Motor neuron (in vitro differentiated cells): ENCODE results near the gene ZNF177. TPM values are rescaled to one million over a fixed set of nuclear protein-coding genes. Genes with fewer than 3 reads are reported as not detected.

Experiments
- ATAC-seq, 8 experiments: fragments of 200-7000 bp; cut with Tn5 transposase; replicated peaks in 6 of 8; 2 replicates each; pipeline ENCODE4 v1.8.0; 2021; ENCODE audit warnings: mild to moderate bottlenecking in 8 of 8, moderate library complexity in 8 of 8
- H3K27ac ChIP-seq, 2 donors: fragments of 250-450 bp; sonication (Bioruptor Pico); 2 replicates each; pipeline ENCODE4 v1.9.0; 2021; ENCODE audit warnings: antibody characterized with exemption in 2 of 2, mild to moderate bottlenecking in 2 of 2, moderate library complexity in 1 of 2
- H3K4me1 ChIP-seq, 2 donors: fragments of 250-450 bp; sonication (Bioruptor Pico); replicated peaks in 1 of 2; 2 replicates each; pipeline ENCODE4 v1.6.1; 2021; ENCODE audit warnings: antibody characterized with exemption in 2 of 2, mild to moderate bottlenecking in 2 of 2, moderate library complexity in 1 of 2
- H3K4me3 ChIP-seq, 5 donors: fragments of 250-450 bp; sonication (Bioruptor Pico); 2 replicates each; pipeline ENCODE4 v1.9.0; 2021; ENCODE audit warnings: antibody characterized with exemption in 5 of 5, mild to moderate bottlenecking in 5 of 5, moderate library complexity in 4 of 5
- WGBS, 10 experiments: fragments of 450-650 bp; shearing (Covaris generic); methylation state at CpG; one replicate each; pipeline ENCODE4 v1.0.0; 2022; 5-methylcytosine and 5-hydroxymethylcytosine counted together
- in situ Hi-C, 9 experiments: fragments of 400-800 bp; cut with MboI; loops; one replicate each; pipeline ENCODE4 v1.15.0; 2021; ENCODE audit warnings: low sequenced_read_pairs in 9 of 9, low pct_unique_long_range_greater_than_20kb in 2 of 9; ENCODE audit not compliant: unreplicated experiment in 9 of 9
- total RNA-seq, 8 experiments: library from RNA; unstranded; fragments of 300-600 nt; gene quantifications; 2 replicates each; pipeline versions ENCODE4 v1.2.3 to v1.2.4, GENCODE V29; 2022

The ZNF177 gene
- total RNA-seq, 8 experiments from 2014 or later, result 2.2 to 12.6 (median 5.4) TPM

DNA sequence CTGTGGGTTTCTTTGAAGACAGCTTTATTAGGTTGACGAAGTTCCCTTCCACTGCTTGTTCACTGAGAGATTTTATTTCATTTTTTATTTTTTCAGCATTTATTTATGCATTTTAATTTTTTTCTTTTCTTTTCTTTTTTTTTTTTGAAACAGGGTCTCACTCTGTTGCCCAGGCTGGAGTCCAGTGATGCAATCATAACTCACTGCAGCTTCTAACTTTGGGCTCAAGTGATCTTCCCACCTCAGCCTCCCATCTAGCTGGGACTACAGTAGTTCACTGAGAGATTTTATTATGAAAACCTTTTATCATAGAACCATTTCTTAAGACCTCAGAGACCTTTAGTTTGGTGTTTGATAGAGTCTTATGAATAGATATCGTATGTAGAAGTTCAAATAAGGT lies 10.3 kb upstream of the ZNF177 start:
- H3K27ac ChIP-seq, result no peak overlapping the region
- no peak for ATAC-seq
- 20 to 100% (median 60%) methylated on average over 1 to 2 of the region's 2 CpGs for WGBS, 10 experiments
- H3K4me1 ChIP-seq, result no peaks in the 10 kb centered on the region
- in situ Hi-C loops, result no loop called here
- no peak overlapping the region for H3K4me3 ChIP-seq

DNA sequence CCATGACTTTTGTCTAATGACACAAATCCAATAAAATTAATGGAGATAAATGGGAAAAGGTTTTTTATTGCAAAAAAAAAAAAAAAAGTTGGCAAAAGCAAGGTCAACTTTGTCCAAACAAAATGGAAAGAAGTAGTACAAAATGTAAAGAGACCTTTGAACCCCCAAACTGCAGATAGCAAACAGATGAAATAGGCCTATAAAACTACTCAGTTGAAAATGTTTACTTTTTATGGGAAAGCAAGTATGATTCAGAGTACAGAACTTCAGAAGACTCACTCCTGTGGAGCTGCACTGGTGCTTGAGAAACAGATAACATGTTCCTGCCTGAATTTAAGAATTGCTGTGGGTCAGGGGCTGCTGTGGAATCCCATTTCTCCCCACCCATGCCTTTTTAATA lies 9.8 kb upstream of the ZNF177 start:
- Histone ChIP-seq H3K27ac (no peak overlapping the region), H3K4me1 (no peaks in the 10 kb centered on the region), H3K4me3 (no peak overlapping the region)
- in situ Hi-C loops, result no loop called here
- no peak for ATAC-seq

DNA sequence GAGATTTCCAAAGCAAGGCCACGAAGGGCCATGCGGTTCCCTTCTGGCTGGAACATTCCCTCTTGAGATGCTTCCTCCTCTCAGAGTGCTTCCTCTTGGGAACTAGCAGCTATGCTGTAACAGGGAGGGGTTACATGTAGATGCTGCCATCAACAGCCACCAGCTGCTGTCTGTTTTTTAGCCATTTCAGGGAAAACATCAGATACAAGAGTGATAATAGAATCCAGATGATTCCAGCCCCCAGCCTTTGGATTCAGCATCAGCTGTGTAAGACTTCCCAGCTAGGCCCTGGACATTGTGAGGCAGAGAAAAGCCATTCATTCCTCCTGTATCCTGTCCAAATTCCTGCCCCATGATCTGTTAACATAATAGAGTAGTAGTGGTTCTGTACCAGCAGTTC lies 8.2 kb upstream of the ZNF177 start:
- no peak for ATAC-seq
- 65 to 100% (median 93%) methylated on average over 1 to 2 of the region's 2 CpGs; no CpG with 5 or more reads in 5 of the 10 experiments for WGBS, 10 experiments

DNA sequence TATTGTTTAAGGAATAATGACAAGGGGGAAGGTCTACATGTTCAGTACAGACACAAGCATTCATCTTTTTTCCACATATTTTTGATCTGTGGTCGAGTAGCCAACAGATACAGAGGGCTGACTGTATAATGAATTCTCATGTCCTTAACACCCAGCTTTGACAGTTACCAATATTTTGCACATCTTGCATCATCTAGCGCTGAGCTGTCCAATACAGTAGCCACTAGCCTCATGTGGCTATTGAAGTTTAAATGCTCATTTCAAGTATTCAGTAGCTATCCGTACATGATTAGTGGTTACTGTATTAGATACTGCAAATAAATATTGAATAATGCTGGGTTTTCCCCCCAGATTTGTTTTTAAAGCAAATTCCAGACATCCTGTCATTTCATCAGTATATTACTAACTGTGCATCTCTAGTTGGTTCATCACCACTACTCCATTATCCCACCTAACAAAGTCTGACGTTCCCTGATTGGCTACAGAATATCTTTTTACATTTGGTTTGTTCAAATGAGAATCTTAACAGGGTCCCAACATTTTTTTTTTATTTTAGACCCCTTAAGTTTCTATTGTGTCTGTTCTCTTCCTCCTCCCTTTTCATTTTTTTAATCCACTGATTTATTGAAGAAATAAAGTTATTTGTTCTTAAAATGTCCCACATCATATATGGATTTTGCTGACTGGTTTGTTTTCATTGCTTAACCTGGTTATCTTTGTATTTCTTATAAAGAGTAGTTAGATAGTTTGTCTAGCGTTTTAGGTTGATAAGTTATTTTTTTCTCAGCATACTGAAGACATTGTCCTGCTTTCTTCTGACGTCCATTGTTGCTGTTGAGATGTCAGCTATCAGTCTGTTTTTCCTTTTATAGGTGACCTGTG lies 8.2 kb downstream of the ZNF177 start:
- WGBS, 10 experiments, result 33 to 93% (median 58%) methylated on average over 2 to 6 of the region's 6 CpGs
- ATAC-seq, result peak in 2 of 8 experiments; percentile 66 to 92
- Histone ChIP-seq H3K27ac (no peak overlapping the region), H3K4me3 (no peak overlapping the region), H3K4me1 (no peaks in the 10 kb centered on the region)
- in situ Hi-C loops, result no loop called here

More for the DNA sequence above, 8.2 kb upstream of the ZNF177 start:
- Histone ChIP-seq H3K4me1 (no peaks in the 10 kb centered on the region), H3K27ac (no peak overlapping the region), H3K4me3 (no peak overlapping the region)
- in situ Hi-C loops, result no loop called here

DNA sequence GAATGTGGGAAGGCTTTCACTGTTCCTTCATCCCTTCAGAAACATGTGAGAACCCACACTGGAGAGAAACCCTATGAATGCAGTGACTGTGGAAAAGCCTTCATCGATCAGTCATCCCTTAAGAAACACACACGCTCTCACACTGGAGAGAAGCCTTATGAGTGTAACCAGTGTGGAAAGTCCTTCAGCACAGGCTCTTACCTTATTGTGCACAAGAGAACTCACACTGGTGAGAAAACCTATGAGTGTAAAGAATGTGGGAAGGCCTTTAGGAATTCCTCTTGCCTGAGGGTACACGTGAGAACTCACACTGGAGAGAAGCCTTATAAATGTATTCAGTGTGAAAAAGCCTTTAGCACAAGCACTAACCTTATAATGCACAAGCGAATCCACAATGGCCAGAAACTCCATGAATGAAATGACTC lies 18.6 kb downstream of the ZNF177 start:
- 39 to 100% (median 65%) methylated on average over 1 to 4 of the region's 4 CpGs; no CpG with 5 or more reads in 2 of the 10 experiments for WGBS, 10 experiments
- ATAC-seq, result no peak
- in situ Hi-C loops, result no loop called here
- no peaks in the 10 kb centered on the region for H3K4me1 ChIP-seq
- H3K4me3 ChIP-seq, result no peak overlapping the region
- H3K27ac ChIP-seq, result no peak overlapping the region

DNA sequence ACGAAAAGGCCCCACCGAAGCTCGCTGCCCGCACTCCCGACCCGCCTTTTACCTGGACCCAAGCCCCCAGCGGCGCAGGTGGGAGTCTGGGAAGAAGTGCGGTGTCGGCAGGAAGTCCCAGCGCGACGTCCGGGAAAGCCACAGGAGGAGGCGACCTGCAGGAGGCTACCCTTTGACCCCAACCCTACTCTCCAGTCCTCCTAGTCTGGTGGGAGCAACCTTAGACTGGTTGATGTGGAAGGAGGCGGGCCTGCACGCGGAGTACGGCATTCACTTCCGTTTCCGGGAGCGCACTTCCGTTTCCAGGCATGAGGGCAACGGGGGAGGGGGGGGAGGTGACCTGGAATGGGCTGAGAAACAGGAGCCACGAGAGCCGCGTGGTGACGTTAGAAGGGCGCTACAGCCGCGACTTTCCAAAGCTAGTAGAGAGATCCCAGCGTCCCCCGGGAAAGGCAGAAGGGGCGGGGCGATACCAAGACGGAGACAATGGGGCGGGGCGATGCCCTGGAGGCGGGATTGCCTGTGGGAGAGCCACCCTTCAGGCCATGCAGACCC lies 44.1 kb downstream of the ZNF177 start:
- H3K27ac ChIP-seq, result no peak overlapping the region
- no peak overlapping the region for H3K4me3 ChIP-seq
- in situ Hi-C loops, result no loop called here
- H3K4me1 ChIP-seq, result no peaks in the 10 kb centered on the region
- ATAC-seq, result peak in 4 of 8 experiments; percentile 41 to 99 (median 97)
- WGBS, 10 experiments, result 4 to 93% (median 67%) methylated on average over 2 to 16 of the region's 39 CpGs; no CpG with 5 or more reads in 4 of the 10 experiments

DNA sequence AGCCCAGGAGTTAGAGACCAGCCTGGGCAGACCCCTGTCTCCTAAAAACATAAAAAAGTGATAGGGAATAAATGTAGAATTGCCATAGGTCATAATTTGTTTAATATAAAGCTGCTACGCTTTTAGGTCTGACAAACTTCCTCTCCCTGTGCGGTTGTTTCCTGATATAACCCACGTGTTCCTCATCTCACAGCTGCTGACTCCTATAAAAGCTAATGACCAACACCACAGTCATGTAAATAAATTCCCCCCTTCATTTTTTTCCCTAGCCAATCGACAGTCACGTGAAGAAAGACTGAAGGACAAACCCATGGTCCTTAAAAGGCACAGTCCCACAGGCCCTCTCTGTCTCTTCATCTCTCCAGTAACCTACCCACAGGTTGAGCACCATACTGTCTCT lies 45.0 kb downstream of the ZNF177 start:
- H3K4me3 ChIP-seq, result no peak overlapping the region
- H3K27ac ChIP-seq, result no peak overlapping the region
- H3K4me1 ChIP-seq, result no peaks in the 10 kb centered on the region
- ATAC-seq, result no peak
- in situ Hi-C loops, result no loop called here
- 20 to 93% (median 63%) methylated on average over 1 to 5 of the region's 5 CpGs; no CpG with 5 or more reads in 3 of the 10 experiments for WGBS, 10 experiments

DNA sequence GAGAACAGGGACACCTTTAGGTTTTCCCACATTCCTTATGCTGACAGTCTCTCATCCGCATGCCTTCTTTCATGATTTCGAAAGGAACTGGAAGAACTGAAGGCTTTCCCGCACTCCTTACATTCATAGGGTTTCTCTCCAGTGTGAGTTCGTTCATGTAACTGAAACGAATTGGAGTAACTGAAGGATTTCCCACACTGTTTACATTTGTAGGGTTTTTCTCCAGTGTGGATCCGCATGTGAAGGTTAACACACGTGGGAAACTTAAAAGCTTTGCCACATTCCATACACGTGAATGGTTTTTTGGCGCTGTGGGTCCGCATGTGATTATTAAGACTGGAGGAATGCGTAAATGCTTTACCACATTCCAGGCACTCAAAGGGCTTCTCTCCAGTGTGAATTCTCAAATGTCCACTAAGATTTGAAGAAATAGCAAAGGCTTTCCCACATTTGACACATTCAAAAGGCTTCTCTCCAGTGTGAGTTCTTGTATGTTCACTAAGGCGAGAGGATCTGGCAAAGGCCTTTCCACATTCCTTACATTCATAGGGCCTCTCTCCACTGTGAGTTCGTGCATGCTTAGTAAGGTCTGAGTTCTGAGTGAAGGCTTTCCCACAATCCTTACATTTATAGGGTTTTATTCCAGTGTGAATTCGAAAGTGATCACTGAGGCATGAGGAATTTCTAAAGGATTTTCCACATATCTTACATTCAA lies 50.6 kb downstream of the ZNF177 start:
- in situ Hi-C loops, result no loop called here

DNA sequence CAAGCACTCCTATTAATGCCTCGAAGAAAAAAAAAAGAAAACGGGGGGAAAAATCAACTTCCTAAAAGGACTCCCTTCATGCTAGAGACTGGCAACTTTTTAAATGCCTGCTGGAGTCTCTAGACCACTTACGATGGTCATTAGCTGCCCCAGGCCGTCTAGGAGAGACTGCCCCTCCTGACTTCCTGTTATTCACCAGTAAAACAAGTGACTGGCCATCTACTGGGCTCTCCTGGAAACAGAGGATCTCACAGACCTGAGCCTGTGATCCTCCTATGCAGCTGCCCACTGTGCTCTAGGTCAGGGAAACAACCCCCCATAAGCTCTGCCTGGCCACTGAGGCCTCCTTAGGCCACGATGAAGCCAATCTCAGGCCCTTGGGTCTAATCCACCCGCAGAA lies 65.1 kb downstream of the ZNF177 start:
- in situ Hi-C loops, result loop anchor here in 1 of 9 experiments (25.0 kb wide), 1 partner anchor 291 kb away; the partner anchor contains the start of genes OR7G3 and ZNF317
- 47 to 90% (median 69%) methylated on average over 2 to 4 of the region's 6 CpGs; no CpG with 5 or more reads in 4 of the 10 experiments for WGBS, 10 experiments

More for the DNA sequence above, 50.6 kb downstream of the ZNF177 start:
- Histone ChIP-seq H3K4me3 (no peak overlapping the region), H3K4me1 (no peaks in the 10 kb centered on the region), H3K27ac (no peak overlapping the region)
- ATAC-seq, result no peak
- WGBS, 10 experiments, result 61 to 100% (median 94%) methylated on average over 3 to 12 of the region's 14 CpGs; no CpG with 5 or more reads in 1 of the 10 experiments

DNA sequence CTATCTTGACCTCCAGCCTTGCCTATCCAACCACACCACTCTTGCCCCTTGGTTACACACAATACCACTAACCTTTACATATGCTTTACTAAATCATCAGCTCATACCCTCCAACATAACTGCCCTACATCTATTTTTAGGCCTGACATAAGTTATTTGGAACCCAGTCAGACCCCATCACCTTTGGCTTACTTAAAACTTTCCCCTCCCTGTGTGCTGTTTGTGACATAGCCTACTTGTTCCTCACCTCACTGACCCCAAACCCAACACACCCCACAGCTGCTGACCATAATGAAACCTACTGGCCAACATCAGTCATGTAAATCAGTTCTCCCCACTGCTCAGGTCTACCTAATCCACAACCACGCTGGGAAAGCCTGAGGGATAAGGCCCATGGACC lies 67.6 kb downstream of the ZNF177 start:
- Histone ChIP-seq H3K4me3 (no peak overlapping the region), H3K27ac (no peak overlapping the region), H3K4me1 (peaks cover 4 to 9% of the 10 kb centered on the region in 2 donors)
- 60 to 88% methylated on average over 1 of the region's 1 CpG; no CpG with 5 or more reads in 8 of the 10 experiments for WGBS, 10 experiments
- in situ Hi-C loops, result loop anchor here in 1 of 9 experiments (25.0 kb wide), 1 partner anchor 293 kb away; the partner anchor contains the start of genes OR7G3 and ZNF317
- no peak for ATAC-seq

More for the DNA sequence above, 65.1 kb downstream of the ZNF177 start:
- H3K4me3 ChIP-seq, result no peak overlapping the region
- no peak overlapping the region for H3K27ac ChIP-seq
- no peaks in the 10 kb centered on the region for H3K4me1 ChIP-seq
- ATAC-seq, result no peak

DNA sequence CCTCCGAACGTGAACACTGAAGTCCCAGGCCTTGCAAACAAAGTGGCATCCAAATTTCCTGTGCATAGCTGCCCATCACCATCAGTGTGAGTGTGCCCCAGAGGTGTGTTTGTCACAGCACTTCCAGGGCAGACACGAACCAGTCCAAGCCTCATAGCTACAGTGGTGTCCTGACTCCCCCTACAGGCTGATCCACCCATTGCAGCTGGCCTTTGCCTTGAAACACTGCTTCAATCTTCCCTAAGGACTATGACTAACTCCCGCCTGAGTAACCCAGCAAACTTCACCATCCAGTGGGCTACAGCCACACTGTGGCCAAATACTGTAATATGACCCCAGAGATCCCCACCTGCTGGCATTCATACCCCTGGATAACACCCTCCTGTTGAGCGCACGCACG lies 68.7 kb downstream of the ZNF177 start:
- ATAC-seq, result peak in 1 of 8 experiments; percentile 9
- in situ Hi-C loops, result loop anchor here in 1 of 9 experiments (25.0 kb wide), 1 partner anchor 294 kb away; the partner anchor contains the start of genes OR7G3 and ZNF317
- no peak overlapping the region for H3K4me3 ChIP-seq
- no peak overlapping the region for H3K27ac ChIP-seq
- H3K4me1 ChIP-seq, result peaks cover 9 to 13% of the 10 kb centered on the region in 2 donors
- WGBS, 10 experiments, result 75 to 100% (median 96%) methylated on average over 1 to 6 of the region's 7 CpGs; no CpG with 5 or more reads in 4 of the 10 experiments
